GM18858 (cell line): ENCODE measurements around the gene WWOX.
"Not testable (repeated sequence)": the region's sequence is repeated elsewhere in the genome, so short reads cannot be mapped to it uniquely, and the experiment has no call there.

Experiments
- ATAC-seq: cut with Tn5 transposase; IDR thresholded peaks from one replicate; pipeline ENCODE4 v1.9.1; 2021; ENCODE audit not compliant: unreplicated experiment

WWOX gene

GRCh38 chr16:78514888-78515287, 415.4 kb downstream of the WWOX start:
- not testable (repeated sequence) for ATAC-seq

GRCh38 chr16:78515421-78515820, 416.0 kb downstream of the WWOX start:
- no peak for ATAC-seq

- ATAC-seq = no peak
These were observed 416.7 kb downstream of the WWOX start for GRCh38 chr16:78516006-78516736.

GRCh38 chr16:78519896-78520295, 420.4 kb downstream of the WWOX start:
- no peak for ATAC-seq

GRCh38 chr16:78520470-78520869, 421.0 kb downstream of the WWOX start:
- no peak for ATAC-seq

GRCh38 chr16:78522327-78522726, 422.9 kb downstream of the WWOX start:
- no peak for ATAC-seq

- no peak for ATAC-seq
These were observed 423.9 kb downstream of the WWOX start for GRCh38 chr16:78523212-78523985.

GRCh38 chr16:78524066-78524595, 424.7 kb downstream of the WWOX start:
- ATAC-seq = no peak

GRCh38 chr16:78528265-78528664, 428.8 kb downstream of the WWOX start:
- ATAC-seq = no peak

- ATAC-seq = no peak
These were observed 430.4 kb downstream of the WWOX start for GRCh38 chr16:78529881-78530280.

GRCh38 chr16:78530283-78530682, 430.8 kb downstream of the WWOX start:
- no peak for ATAC-seq

- no peak for ATAC-seq
These were observed 435.6 kb downstream of the WWOX start for GRCh38 chr16:78535098-78535497.

- ATAC-seq = no peak
These were observed 438.1 kb downstream of the WWOX start for GRCh38 chr16:78537511-78537910.

- ATAC-seq = no peak
These were observed 438.8 kb downstream of the WWOX start for GRCh38 chr16:78538292-78538691.

- no peak for ATAC-seq
These were observed 439.5 kb downstream of the WWOX start for GRCh38 chr16:78538919-78539318.

- no peak for ATAC-seq
These were observed 443.0 kb downstream of the WWOX start for GRCh38 chr16:78542419-78542818.

GRCh38 chr16:78543023-78543422, 443.6 kb downstream of the WWOX start:
- no peak for ATAC-seq

GRCh38 chr16:78549366-78549765, 449.9 kb downstream of the WWOX start:
- no peak for ATAC-seq

GRCh38 chr16:78551487-78552085, 452.1 kb downstream of the WWOX start:
- ATAC-seq = no peak

GRCh38 chr16:78552106-78552675, 452.7 kb downstream of the WWOX start:
- ATAC-seq = no peak

GRCh38 chr16:78552716-78553115, 453.3 kb downstream of the WWOX start:
- ATAC-seq = no peak
